Measurements from ENCODE around the gene VOPP1.

DNA sequence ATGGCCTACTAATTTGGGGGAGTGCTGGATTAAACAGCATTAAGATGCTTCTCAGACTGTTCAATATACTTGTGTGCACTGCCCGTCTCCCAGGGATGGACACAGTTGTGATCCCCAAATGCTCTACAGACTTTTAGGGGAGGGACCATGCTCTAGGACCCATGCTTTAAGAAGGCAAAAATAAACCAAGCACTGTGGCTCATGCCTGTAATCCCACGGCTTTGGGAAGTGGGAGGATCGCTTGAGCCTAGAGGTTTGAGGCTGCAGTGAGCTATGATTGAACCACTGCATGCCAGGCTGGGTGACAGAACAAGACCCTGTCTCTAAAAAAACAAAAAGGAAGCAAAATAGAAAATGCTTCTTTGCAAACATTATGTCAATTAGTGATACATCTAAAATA lies 102.6 kb downstream of the VOPP1 start:
- TF ChIP-seq, protein P1, sequence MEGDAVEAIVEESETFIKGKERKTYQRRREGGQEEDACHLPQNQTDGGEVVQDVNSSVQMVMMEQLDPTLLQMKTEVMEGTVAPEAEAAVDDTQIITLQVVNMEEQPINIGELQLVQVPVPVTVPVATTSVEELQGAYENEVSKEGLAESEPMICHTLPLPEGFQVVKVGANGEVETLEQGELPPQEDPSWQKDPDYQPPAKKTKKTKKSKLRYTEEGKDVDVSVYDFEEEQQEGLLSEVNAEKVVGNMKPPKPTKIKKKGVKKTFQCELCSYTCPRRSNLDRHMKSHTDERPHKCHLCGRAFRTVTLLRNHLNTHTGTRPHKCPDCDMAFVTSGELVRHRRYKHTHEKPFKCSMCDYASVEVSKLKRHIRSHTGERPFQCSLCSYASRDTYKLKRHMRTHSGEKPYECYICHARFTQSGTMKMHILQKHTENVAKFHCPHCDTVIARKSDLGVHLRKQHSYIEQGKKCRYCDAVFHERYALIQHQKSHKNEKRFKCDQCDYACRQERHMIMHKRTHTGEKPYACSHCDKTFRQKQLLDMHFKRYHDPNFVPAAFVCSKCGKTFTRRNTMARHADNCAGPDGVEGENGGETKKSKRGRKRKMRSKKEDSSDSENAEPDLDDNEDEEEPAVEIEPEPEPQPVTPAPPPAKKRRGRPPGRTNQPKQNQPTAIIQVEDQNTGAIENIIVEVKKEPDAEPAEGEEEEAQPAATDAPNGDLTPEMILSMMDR (IDR thresholded peaks at IDR 0.05): no peak
- no peak for TF ChIP-seq POLR2A (IDR thresholded peaks at IDR 0.05)
